K562 (cell line): ENCODE data around the gene NMUR1. TPM values are rescaled to one million over a fixed set of nuclear protein-coding genes. Genes with fewer than 3 reads are reported as not detected.
A peak's percentile ranks its signal among the peaks of the same experiment; 100 is the strongest.

Experiments
- ATF7 ChIP-seq: fragments of 450-650 bp; IDR thresholded peaks from 2 replicates; pipeline ENCODE4 v1.7.1; 2014; ENCODE audit warnings: mild to moderate bottlenecking, moderate library complexity
- BRCA1 ChIP-seq, 2 experiments: fragments of 450-650 bp in 1 of 2; sonication (generic) in 1 of 2; formaldehyde crosslinking in 1 of 2; IDR thresholded peaks; 2 replicates each; pipeline versions ENCODE4 v1.5.0 to v1.6.1; 2017 to 2020; ENCODE audit warnings: mild to moderate bottlenecking in 1 of 2, missing genetic modification reagents in 1 of 2
- CGGBP1 ChIP-seq: fragments of 250-450 bp; sonication (Bioruptor Pico); IDR thresholded peaks from 2 replicates; pipeline ENCODE4 v1.9.0; 2021; ENCODE audit warnings: mild to moderate bottlenecking
- CREM ChIP-seq: IDR thresholded peaks from 2 replicates; pipeline ENCODE4 v1.6.1; 2014; ENCODE audit warnings: antibody characterized with exemption, low read depth
- CTBP1 ChIP-seq: fragments of 450-650 bp; IDR thresholded peaks from 2 replicates; pipeline ENCODE4 v1.6.1; 2016; ENCODE audit warnings: borderline replicate concordance
- NCOA2 ChIP-seq, 2 experiments: fragments of 450-650 bp; IDR thresholded peaks; 2 replicates each; pipeline ENCODE4 v1.6.1; 2018; ENCODE audit warnings: mild to moderate bottlenecking in 2 of 2, moderate library complexity in 1 of 2; ENCODE audit not compliant: partially characterized antibody in 2 of 2
- PBX2 ChIP-seq, 2 experiments: IDR thresholded peaks in 1 of 2; conservative IDR thresholded peaks in 1 of 2; 2 replicates each; pipeline ENCODE4 v1.6.1; 2016; ENCODE audit warnings: low read depth in 2 of 2, mild to moderate bottlenecking in 1 of 2, missing compliant biosample characterization in 1 of 2, missing genetic modification characterization in 1 of 2, moderate library complexity in 1 of 2
- polyA plus RNA-seq, 8 experiments: library from polyadenylated mRNA; depleted of rRNA in 4 of 8; stranded (reverse) in 5 of 8; unstranded in 3 of 8; fragments of >200 nt; fragmentation: Nextera tagmentation in 2 of 8; fragmentation: Illumina TruSeq in 1 of 8; extraction: Ambion mirVana in 2 of 8; extraction: Trizol in 1 of 8; gene quantifications; 2 replicates each; pipeline versions ENCODE4 v1.2.1 to v1.2.3, GENCODE V29; 2011 to 2014; ENCODE audit warnings: inconsistent platforms in 1 of 8, missing spikeins in 1 of 8
- total RNA-seq, 7 experiments: library from RNA; depleted of rRNA in 6 of 7; stranded (reverse); fragments of >200 nt in 6 of 7; fragmentation: Illumina TruSeq in 2 of 7; extraction: Trizol in 2 of 7; gene quantifications; 2 replicates each; pipeline versions ENCODE4 v1.2.1 to v1.2.3, GENCODE V29; 2011 to 2021; ENCODE audit warnings: low replicate concordance in 1 of 7

The NMUR1 gene
- total and polyA plus RNA-seq, 9 of the 15 experiments (the other 6 are each of a cell fraction or from before 2014, with no cell fraction given), result 0.01 to 0.27 (median 0.15) TPM

- TF ChIP-seq ATF7 (peak; percentile 57; the same call in 1 of the 2 replicates), BRCA1 (IDR thresholded peaks at IDR 0.05) (no peak), BRCA1 (CRISPR knock-in tag; IDR thresholded peaks at IDR 0.05) (no peak), NCOA2 (IDR thresholded peaks at IDR 0.05; ENCODE audit: partially characterized antibody in 2 of 2) (no peak), CGGBP1 (CRISPR knock-in tag) (no peak), PBX2 (CRISPR knock-in tag; IDR thresholded peaks at IDR 0.05; ENCODE audit: low read depth) (no peak), PBX2 (tag; conservative IDR thresholded peaks at IDR 0.05; ENCODE audit: low read depth) (no peak), CTBP1 (no peak), CREM (peak; percentile 40; the same call in 1 of the 2 replicates)
Measured at GRCh38 chr2:231521443-231521842, 8.8 kb downstream of the NMUR1 start (continued).
